Glomerular endothelial cell (primary cell): ENCODE data around the gene CNR1. TPM values are rescaled to one million over a fixed set of nuclear protein-coding genes. Genes with fewer than 3 reads are reported as not detected.

Source experiments
- total RNA-seq: library from RNA; depleted of rRNA; stranded (reverse); fragments of >200 nt; gene quantifications from 2 replicates; pipeline ENCODE4 v1.2.3, GENCODE V29; 2015

Gene CNR1
- total RNA-seq, 1 donor from 2014 or later: not detected

Other genes starting within 250 kb of the CNR1 start
- not detected in 2 replicates for gene SPACA1, start 118.5 kb downstream of the CNR1 start, total RNA-seq